ENCODE measurements around the gene TSPAN4.
A peak's percentile ranks its signal among the peaks of the same experiment; 100 is the strongest.

Gene TSPAN4

DNA sequence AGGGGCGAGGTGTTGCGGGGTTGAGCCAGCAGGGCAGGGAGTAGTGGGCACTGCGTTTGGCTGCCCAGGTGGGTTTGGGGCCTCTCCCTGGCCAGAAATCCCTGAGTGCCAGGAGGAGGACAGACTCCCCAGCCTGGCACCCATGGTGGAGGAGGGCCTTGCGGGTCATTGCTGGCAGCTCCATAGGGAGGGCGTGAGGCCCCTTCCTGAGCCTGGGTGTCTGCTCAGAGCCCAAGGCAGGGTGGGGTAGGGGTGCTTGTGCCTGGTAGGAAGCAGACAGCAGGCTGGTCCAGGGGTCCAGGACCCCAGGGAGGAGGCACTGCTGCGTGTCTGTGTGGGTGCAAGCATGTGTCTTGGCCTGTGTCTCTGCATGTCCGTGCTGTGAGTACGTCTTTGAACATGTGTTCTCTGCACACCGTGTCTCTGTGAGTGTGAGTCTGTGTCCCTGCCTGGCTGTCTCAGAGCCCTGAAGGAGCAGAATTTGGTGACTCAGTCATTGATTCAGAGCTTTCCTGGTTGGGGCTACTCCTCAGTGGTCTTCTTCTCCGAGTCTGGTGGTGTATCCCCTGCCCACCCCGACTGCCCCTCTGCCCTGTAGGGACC is 3.9 kb downstream of the TSPAN4 start:
- TF ChIP-seq, protein P1, sequence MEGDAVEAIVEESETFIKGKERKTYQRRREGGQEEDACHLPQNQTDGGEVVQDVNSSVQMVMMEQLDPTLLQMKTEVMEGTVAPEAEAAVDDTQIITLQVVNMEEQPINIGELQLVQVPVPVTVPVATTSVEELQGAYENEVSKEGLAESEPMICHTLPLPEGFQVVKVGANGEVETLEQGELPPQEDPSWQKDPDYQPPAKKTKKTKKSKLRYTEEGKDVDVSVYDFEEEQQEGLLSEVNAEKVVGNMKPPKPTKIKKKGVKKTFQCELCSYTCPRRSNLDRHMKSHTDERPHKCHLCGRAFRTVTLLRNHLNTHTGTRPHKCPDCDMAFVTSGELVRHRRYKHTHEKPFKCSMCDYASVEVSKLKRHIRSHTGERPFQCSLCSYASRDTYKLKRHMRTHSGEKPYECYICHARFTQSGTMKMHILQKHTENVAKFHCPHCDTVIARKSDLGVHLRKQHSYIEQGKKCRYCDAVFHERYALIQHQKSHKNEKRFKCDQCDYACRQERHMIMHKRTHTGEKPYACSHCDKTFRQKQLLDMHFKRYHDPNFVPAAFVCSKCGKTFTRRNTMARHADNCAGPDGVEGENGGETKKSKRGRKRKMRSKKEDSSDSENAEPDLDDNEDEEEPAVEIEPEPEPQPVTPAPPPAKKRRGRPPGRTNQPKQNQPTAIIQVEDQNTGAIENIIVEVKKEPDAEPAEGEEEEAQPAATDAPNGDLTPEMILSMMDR (IDR thresholded peaks at IDR 0.05; ENCODE audit: low read depth, low read length): no peak

DNA sequence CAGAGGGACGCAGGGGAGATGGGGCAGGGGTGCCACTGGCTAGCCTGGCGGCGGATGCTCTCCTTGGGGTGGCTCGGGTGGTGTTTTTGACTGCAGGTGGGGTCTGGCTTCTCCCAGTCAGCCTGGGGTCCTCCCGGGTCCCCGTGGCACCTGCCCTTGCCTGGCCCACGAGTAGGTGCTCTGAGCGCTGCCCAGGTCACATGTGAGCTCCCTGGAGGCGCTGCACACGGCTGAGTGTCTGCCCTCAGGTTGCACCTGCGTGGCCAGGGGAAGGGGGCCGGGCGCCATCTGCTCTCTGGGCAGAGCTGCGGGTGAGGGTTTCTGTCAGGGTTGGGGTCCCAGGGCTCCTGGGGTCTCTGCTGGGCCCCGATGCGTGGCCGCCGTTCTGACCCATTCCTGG is 5.2 kb downstream of the TSPAN4 start:
- DNase-seq: no peak
- H3K4me1 ChIP-seq: peaks cover 8% of the 10 kb centered on the region
- H3K36me3 ChIP-seq: no peaks in the 10 kb centered on the region
- no peak overlapping the region for H3K4me3 ChIP-seq (ENCODE audit: low read depth, low read length)
- TF ChIP-seq, protein P1 (IDR thresholded peaks at IDR 0.05; ENCODE audit: low read depth, low read length): no peak
- H3K27me3 ChIP-seq: no peaks in the 10 kb centered on the region; the same call in 1 of the 2 replicates
- no peaks in the 10 kb centered on the region for H3K9me3 ChIP-seq

More for the DNA sequence above, 3.9 kb downstream of the TSPAN4 start:
- Histone ChIP-seq H3K4me3 (ENCODE audit: low read depth, low read length) (no peak overlapping the region), H3K36me3 (no peaks in the 10 kb centered on the region), H3K9me3 (no peaks in the 10 kb centered on the region), H3K27me3 (no peaks in the 10 kb centered on the region; the same call in 1 of the 2 replicates), H3K4me1 (peaks cover 8% of the 10 kb centered on the region)
- DNase-seq: no peak

- no peaks in the 10 kb centered on the region for H3K9me3 ChIP-seq
- H3K4me1 ChIP-seq: peaks cover 8% of the 10 kb centered on the region
Measured at GRCh38 chr11:848380-848931, 5.8 kb downstream of the TSPAN4 start.

DNA sequence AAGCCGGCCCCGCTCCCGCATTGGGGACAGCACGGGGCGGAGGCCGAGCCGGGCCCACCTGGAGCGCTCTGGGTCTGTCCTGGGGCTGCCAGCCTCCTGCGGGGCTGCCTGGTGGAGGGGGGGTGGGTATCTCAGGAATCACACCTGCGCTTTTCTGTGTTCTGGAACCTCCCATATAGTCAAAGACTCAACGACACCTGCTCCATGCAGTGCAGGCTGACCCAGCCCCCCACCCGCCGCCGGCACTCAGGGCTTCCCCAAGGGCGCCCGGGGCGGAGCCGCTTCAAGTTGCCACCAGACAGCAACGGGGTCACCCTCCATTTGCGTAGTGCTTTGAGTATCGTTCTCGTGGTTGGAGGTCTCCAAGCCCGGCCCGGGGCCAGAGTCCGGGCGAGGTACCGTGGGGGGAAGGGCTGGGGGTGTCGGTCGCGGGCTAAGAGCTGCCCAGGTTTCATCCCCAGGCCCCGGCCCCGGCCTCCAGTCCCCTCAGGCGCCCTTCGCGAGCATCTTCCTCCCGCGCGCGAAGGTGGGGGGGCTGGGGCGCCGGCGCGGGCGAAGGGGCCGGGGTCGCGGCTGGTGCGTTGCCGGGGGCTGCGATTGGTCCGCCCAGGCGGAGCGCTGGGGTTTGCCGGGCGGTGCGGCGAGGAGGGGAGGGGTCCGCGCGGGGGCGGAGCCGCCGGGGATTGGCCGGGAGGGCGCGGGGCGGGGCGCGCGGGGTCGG is 6.6 kb downstream of the TSPAN4 start:
- peaks cover 8% of the 10 kb centered on the region for H3K4me1 ChIP-seq
- H3K4me3 ChIP-seq (ENCODE audit: low read depth, low read length): peak overlapping the region; percentile 44
- H3K36me3 ChIP-seq: no peaks in the 10 kb centered on the region
- peak; percentile 77 for DNase-seq
- H3K9me3 ChIP-seq: no peaks in the 10 kb centered on the region
- TF ChIP-seq, protein P1 (IDR thresholded peaks at IDR 0.05; ENCODE audit: low read depth, low read length): no peak
- no peaks in the 10 kb centered on the region; the same call in 1 of the 2 replicates for H3K27me3 ChIP-seq

More at GRCh38 chr11:848380-848931, 5.8 kb downstream of the TSPAN4 start:
- Histone ChIP-seq H3K4me3 (ENCODE audit: low read depth, low read length) (no peak overlapping the region), H3K27me3 (no peaks in the 10 kb centered on the region; the same call in 1 of the 2 replicates), H3K36me3 (no peaks in the 10 kb centered on the region)
- TF ChIP-seq, protein P1 (IDR thresholded peaks at IDR 0.05; ENCODE audit: low read depth, low read length): peak; percentile 62
- peak; percentile 58 for DNase-seq

DNA sequence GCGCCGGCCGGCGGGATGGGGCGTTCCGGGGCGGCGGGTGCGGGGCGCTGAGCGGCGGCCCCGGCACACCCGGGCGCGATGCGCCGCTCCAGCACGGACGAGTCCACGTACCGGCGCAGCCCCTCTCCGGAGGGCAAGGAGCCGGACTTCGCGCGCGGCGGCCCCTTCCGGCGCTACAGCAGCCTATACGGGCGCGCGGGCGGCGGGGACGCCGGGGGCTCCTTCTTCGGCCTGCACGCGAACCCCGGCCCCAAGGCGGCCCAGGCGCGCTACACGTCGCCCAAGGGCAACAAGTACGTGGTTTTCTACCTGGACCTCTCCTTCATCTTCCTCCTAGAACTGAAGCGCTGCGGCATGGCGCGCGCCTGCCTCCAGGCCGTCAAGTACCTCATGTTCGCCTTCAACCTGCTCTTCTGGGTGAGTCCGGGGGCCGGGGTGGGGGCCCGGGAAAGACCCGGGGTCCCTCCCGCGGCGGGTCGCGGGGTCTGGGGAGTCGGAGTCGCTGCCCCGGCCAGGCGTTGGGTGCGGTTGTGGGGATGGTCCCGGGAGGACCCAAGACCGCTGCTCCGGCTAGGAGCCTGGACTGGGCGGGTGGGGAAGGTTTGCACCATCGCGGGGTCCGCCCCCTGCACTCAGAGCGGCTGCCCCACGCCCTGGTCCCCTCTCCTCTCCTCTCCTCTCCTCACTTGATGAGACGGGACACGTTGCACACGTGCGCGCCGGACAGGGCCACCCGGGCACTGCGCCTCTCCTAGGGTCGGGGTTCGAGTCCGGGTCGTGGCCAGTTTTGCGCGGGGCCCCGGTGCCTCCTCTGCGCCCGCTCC is 7.5 kb downstream of the TSPAN4 start:
- no peak for DNase-seq
- Histone ChIP-seq H3K4me1 (peaks cover 6% of the 10 kb centered on the region), H3K9me3 (no peaks in the 10 kb centered on the region), H3K4me3 (ENCODE audit: low read depth, low read length) (peak overlapping the region; percentile 47), H3K36me3 (no peaks in the 10 kb centered on the region), H3K27me3 (no peaks in the 10 kb centered on the region; the same call in 1 of the 2 replicates)
- TF ChIP-seq, protein P1 (IDR thresholded peaks at IDR 0.05; ENCODE audit: low read depth, low read length): no peak

All from BE2C (cell line).